ENCODE data around the gene BTBD6. TPM values are rescaled to one million over a fixed set of nuclear protein-coding genes. Genes with fewer than 3 reads are reported as not detected.

Gene BTBD6
- total RNA-seq, 2 donors from 2014 or later: 45.9 to 73.5 TPM

DNA sequence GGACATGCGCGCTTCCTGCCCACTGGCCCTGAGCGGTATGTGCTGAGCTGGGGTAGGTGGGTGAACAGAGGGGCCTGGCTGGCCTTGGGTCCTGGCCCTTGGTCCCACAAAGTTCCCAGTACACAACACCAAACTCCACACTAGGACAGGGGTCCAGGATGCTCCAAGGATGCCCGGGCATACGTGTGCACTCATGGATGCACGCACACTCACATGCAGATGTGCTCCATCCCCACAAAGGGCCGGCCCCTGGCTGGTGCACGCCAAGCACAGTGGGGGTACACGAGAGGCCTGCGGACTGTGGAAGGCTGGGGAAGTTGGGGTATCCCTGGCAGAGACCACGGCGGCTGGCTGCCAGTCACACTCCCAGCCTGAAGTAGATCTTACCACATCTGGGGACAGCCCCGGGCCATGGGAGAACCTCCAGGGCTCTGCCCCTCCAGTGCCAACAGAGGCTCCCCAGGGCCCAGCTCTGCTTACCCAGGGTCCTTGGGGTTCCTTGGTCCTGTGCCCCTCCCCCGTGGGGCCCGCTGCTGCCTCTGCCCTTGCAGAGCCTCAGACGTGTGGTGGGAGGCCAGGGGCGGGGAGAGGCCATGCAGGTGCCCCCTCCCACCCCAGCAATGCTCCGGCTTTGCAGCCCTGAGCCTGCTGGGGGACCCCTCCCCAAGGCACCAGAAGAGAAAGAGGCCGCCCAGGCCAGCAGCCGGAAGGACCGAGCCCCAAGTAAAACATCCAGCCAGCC lies 43.2 kb upstream of the BTBD6 start:
- TF ChIP-seq, protein P1, sequence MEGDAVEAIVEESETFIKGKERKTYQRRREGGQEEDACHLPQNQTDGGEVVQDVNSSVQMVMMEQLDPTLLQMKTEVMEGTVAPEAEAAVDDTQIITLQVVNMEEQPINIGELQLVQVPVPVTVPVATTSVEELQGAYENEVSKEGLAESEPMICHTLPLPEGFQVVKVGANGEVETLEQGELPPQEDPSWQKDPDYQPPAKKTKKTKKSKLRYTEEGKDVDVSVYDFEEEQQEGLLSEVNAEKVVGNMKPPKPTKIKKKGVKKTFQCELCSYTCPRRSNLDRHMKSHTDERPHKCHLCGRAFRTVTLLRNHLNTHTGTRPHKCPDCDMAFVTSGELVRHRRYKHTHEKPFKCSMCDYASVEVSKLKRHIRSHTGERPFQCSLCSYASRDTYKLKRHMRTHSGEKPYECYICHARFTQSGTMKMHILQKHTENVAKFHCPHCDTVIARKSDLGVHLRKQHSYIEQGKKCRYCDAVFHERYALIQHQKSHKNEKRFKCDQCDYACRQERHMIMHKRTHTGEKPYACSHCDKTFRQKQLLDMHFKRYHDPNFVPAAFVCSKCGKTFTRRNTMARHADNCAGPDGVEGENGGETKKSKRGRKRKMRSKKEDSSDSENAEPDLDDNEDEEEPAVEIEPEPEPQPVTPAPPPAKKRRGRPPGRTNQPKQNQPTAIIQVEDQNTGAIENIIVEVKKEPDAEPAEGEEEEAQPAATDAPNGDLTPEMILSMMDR (IDR thresholded peaks at IDR 0.05): no peak
- Histone ChIP-seq H3K4me1 (ENCODE audit: control insufficient read depth in 1 of 2, low read depth in 2 of 2) (peaks cover 13 to 32% of the 10 kb centered on the region in 2 donors), H3K9me3 (no peaks in the 10 kb centered on the region), H3K27ac (no peak overlapping the region), H3K36me3 (peaks cover 7% of the 10 kb centered on the region), H3K27me3 (replicated peaks; ENCODE audit: insufficient read depth) (no peaks in the 10 kb centered on the region), H3K4me3 (no peak overlapping the region)
- DNase-seq (ENCODE audit: low spot score): no peak
- no peak for ATAC-seq (ENCODE audit: insufficient number of reproducible peaks, low FRiP score, low read depth)

DNA sequence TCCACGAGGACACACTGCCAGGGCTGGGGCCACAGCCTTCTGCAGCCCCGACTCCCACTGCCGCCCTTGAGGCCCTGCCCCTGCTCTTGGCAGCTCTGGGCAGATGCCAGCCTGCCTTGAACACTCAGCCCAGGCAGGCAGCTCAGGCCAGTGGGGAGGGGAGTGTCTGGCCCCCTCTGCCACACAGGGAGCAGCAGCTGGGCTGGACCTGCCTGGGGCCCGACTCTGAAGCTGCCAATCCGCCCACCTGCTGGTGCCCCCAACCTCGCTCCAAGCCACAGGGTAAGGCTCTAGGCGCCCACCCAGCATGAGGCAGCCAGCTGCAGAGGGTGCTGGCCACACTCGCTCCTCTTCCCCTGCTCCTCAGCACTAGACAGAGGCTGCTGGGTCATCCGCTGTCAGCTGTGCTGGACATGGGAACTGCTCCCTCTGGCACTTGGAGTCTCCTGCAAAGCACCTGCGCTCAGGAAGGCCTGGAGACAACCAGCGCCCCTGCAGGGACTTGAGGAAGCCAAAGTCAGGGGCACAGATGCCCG lies 42.6 kb upstream of the BTBD6 start:
- peaks cover 13 to 32% of the 10 kb centered on the region in 2 donors for H3K4me1 ChIP-seq (ENCODE audit: control insufficient read depth in 1 of 2, low read depth in 2 of 2)
- no peaks in the 10 kb centered on the region for H3K9me3 ChIP-seq
- ATAC-seq (ENCODE audit: insufficient number of reproducible peaks, low FRiP score, low read depth) (no peak), DNase-seq (ENCODE audit: low spot score) (no peak)
- no peak overlapping the region for H3K27ac ChIP-seq
- H3K27me3 ChIP-seq (replicated peaks; ENCODE audit: insufficient read depth): no peaks in the 10 kb centered on the region
- H3K36me3 ChIP-seq: peaks cover 10% of the 10 kb centered on the region
- no peak overlapping the region for H3K4me3 ChIP-seq
- TF ChIP-seq, protein P1 (IDR thresholded peaks at IDR 0.05): no peak

DNA sequence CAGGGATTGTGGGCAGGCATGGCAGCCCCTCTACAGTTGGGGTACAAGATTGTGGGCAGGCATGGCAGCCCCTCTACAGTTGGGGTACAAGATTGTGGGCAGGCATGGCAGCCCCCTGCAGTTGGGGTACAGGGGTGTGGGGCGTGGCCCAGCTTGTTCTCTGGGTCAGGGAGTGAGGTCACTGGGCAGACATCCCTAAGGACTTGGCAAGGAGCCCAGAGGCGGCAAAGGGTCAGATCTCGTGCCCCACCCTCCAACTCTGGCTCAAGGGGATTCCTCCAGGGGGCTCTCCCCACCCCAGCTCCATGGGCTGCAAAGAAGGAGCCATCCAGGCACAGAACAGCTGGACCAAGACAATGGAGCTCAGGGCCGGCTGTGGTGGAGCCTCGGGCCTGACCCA lies 41.5 kb upstream of the BTBD6 start:
- ATAC-seq (ENCODE audit: insufficient number of reproducible peaks, low FRiP score, low read depth) (no peak), DNase-seq (ENCODE audit: low spot score) (no peak)
- TF ChIP-seq, protein P1 (IDR thresholded peaks at IDR 0.05): no peak
- Histone ChIP-seq H3K36me3 (peaks cover 10% of the 10 kb centered on the region), H3K27me3 (replicated peaks; ENCODE audit: insufficient read depth) (no peaks in the 10 kb centered on the region), H3K4me3 (no peak overlapping the region), H3K27ac (no peak overlapping the region), H3K4me1 (ENCODE audit: control insufficient read depth in 1 of 2, low read depth in 2 of 2) (peaks cover 13 to 27% of the 10 kb centered on the region in 2 donors), H3K9me3 (no peaks in the 10 kb centered on the region)

DNA sequence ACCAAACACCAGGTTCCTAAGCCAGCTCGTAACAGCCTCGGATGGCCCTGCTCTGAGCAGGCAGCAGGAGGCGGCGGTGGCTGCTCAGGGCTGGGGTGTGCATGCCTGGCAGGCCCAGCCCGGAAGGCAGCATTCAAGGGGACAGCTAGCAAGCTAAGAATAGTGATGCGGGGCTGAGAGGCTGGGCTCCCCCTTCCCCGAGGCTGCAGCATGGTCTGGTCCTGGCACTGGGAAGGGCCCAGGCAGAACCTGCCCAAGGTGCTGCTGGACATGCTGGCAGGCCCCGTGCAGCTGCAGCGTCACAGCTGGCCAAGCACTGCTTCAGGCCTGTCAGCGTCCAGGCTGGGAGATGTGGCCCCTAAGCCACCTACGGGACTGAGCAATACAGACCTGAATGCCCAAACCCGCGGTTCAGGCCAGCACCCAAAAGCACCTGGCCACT lies 40.9 kb upstream of the BTBD6 start:
- no peak for DNase-seq (ENCODE audit: low spot score)
- Histone ChIP-seq H3K4me1 (ENCODE audit: control insufficient read depth in 1 of 2, low read depth in 2 of 2) (peaks cover 13 to 23% of the 10 kb centered on the region in 2 donors), H3K36me3 (peaks cover 10% of the 10 kb centered on the region), H3K27me3 (replicated peaks; ENCODE audit: insufficient read depth) (no peaks in the 10 kb centered on the region), H3K9me3 (no peaks in the 10 kb centered on the region), H3K27ac (no peak overlapping the region), H3K4me3 (no peak overlapping the region)
- no peak for ATAC-seq (ENCODE audit: insufficient number of reproducible peaks, low FRiP score, low read depth)
- TF ChIP-seq, protein P1 (IDR thresholded peaks at IDR 0.05): no peak

DNA sequence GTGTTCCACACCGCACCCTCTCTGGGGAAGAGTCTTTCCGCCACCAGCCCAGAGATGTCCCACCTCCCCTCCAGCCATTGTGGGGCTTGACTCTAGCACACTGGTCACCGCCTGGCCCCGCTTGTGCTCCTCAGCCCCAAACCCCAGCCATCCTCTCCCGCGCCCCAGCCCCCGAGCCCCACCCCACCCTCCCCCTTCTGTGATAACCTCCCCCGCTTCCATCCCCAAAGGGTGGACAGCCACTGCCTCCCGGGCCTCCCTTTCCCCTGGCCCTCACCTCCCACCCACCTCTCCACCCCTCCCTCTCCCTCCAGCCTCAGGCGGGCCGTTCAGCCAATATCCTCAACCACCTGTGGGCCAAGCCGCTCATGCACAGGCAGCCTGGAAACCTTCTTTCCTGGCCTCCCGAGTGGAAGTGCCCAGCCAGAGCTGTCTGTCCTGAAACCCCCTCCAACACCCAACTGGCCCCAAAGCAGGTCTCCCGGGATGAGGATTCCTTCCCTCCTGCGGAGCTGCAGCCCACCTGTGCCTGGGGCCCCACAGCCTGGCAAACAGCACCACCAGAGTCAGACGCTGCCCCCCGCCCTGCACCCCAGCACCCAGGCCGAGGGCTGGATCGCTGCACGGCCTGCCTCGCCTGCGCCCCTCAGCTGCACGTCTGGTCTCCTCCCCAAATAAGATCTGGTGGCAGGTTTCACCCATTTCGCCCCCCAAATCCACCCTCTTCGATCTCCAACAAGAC lies 40.2 kb upstream of the BTBD6 start:
- DNase-seq (ENCODE audit: low spot score): no peak
- Histone ChIP-seq H3K4me3 (no peak overlapping the region), H3K4me1 (ENCODE audit: control insufficient read depth in 1 of 2, low read depth in 2 of 2) (peaks cover 12 to 21% of the 10 kb centered on the region in 2 donors), H3K27ac (no peak overlapping the region), H3K27me3 (replicated peaks; ENCODE audit: insufficient read depth) (no peaks in the 10 kb centered on the region), H3K36me3 (peaks cover 12% of the 10 kb centered on the region), H3K9me3 (no peaks in the 10 kb centered on the region)
- TF ChIP-seq, protein P1 (IDR thresholded peaks at IDR 0.05): no peak
- no peak for ATAC-seq (ENCODE audit: insufficient number of reproducible peaks, low FRiP score, low read depth)
